HG03103 (cell line): Measurements from ENCODE around the gene SP140L.
"Not testable (repeated sequence)": the region's sequence is repeated elsewhere in the genome, so short reads cannot be mapped to it uniquely, and the experiment has no call there.

Experiments used
- ATAC-seq: cut with Tn5 transposase; IDR thresholded peaks from one replicate; pipeline ENCODE4 v1.9.1; 2021; ENCODE audit warnings: low read depth; ENCODE audit not compliant: unreplicated experiment

The SP140L gene

DNA sequence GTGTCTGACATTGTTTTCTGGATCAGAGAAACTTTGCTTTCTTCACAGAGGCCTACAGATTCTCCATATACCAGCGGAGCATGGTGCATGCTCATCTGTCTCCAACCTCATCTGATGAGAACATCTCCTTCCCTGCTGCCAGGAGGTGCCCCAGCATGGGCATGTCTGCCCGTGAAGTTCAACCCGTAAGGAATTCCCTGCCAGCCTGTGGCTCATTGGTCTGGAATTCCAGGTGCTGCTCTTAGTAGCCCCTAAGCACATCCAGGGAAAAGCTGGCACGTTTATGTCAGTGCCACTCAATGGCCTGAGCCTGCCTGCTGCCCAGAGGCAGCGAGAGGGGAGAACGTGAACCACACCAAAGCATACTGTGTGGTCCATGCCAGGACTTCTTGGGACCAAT, 87.3 kb downstream of the SP140L start:
- no peak for ATAC-seq

DNA sequence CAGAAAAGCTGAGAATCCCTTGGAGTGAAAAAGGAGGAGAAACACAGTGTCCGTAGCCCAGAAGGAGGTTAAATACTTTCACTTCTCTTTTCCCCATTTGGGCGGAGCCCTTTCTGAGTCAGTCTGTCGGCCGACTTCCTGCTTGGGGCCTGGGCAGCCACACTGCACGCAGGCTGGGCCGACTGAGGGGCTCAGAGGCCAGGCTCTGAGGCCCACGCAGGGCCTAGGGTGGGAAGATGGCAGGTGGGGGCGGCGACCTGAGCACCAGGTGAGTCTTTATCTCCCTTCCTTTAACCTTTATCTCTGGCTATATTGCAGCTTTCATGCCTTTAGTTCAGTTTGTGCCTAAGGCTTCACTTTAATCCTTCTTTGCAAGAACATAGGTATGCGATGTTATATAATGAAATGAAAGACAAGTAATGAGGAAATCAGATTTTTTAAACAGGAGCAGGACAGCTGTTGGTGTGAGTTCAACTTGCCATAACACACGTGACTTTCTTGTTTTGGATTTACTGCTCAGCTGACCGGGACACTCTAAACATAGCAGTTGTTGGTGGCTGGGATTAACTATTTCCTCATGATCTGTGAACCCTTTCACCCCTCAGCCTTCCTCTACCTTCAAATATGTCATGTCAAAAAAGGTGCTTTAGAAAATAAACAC, 89.2 kb downstream of the SP140L start, which contains the start of gene SP100:
Gene SP100 (plus strand): TSS at position 141 of the 661 bp plus-strand sequence. CDS start 96 bp downstream, at position 237.
- peak; percentile 72 for ATAC-seq

DNA sequence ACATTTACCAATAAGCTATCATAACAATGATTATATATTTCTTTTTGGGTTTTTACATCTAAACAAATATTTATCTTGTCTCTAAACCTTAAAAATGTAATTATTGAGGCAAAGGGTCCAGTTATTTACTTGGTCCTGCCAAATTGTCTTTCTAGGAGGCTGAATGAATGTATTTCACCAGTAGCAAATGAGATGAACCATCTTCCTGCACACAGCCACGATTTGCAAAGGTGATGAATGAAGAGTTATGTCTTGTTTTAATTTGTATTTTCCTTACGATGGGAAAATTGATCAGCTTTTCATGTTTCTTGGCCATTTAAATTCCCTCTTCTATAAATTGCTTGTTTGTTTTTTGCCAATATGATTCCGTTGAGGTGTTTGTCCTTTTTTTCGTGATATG, 90.4 kb downstream of the SP140L start:
- ATAC-seq, result no peak

DNA sequence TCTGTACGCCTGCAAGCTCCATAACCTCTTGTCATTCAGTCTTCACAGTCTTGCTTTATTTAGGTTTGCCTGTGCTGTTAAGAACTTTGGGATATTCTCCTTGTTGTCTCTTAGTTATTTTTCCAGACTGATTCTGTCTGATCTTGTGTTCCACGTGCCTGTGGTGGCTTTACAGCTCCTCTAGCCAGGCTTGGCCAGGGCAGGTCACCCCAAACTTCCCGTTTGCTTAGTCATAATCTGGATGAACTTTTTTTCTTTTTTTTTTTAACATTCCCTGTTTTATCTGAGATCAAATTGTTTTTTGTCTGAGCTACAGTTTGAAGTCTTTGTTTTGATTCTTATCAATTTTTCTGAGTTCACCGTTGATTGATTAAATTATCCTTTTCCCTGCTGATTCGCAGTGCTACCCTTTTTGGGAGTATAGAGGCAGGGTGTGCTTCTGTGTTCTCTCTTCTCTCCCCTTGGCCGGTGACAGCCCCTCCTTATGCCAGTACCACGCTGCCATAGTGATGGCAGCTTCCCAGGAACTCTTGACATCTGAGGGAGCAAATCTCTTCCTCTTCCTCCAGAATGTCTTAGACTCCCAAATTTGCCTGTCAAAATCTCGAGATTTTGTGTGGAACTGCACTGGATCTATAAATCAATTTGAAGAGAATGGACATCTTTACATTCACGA, 91.5 kb downstream of the SP140L start:
- no peak for ATAC-seq

DNA sequence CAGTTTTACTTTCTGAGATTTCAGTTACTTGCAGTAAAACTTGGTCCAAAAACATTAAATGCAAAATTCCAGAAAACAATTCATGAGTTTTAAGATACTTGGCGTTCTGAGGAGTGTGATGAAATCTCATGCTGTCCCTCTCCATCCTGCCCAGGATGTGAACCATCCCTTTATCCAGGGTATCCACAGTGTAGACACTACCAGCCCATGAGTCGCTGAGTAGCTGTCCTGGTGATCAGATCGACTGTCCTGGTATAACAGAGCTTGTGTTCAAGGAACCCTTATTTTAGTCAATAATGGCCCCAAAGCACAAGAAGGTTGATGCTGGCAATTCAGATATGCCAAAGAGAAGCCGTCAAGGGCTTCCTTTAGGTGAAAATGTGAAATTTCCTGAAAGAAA, 92.2 kb downstream of the SP140L start:
- no peak for ATAC-seq

DNA sequence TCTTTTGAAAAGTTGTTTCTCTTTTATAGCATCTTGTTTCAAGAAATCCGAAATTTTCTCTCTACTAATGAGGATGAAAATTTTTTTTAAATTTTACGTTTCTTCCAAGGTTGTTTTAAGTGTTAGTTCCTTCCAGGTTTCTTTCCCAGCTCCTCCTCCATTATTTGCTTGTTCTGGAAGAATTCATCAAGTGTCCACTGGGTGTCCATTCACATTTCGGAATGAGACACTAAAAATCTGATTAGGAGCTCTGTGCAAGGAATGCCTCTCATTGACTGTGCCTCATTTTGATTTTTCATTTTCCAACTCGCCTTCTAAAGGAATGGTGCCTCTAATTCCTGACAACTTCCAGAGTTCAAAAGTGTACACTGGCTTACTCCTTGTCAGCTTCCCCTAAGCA, 95.2 kb downstream of the SP140L start:
- ATAC-seq, result no peak

DNA sequence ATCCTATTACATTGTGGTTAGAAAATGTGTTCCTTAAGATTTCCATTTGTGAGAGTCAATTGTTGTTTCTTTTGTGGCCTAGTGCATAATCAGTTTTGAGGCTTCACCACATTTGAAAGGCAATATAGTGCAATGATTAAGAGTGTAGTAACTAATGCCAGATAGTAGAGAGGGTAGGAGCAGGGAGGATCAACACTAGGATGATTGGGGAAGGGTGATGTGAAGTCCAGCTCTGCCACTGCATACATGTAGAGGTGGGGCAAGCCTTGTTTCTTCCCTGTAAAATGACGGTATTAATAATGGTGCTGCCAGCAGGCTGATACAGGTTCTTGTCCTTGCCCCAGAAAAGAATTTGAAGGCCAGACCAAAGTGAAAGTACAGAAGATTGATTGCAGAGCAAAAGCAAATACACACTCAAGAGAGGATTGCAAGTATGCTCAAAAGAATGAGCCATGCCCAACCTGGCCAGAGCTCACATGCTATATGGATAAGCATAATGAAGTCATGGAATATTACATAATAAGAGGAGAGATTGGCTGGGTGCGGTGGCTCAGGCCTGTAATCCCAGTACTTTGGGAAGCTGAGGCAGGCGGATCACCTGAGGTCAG, 97.0 kb downstream of the SP140L start:
- ATAC-seq, result no peak

DNA sequence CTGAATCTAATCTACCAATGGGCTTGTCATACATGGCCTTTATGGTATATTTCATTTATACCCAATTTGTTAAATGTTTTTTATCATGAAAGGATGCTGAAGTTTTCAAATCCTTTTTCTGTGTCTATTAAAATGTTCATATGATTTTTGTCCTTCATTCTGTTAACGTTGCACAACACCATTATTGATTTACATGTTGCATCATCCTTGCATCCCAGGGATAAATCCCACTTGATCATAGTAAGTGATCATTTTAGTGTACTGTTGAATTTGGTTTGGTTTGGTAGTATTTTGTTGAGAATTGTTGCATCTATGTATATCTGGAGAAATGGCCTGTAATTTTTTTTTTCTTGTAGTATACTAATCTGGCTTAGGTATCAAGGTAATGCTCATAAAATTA, 98.4 kb downstream of the SP140L start:
- no peak for ATAC-seq

DNA sequence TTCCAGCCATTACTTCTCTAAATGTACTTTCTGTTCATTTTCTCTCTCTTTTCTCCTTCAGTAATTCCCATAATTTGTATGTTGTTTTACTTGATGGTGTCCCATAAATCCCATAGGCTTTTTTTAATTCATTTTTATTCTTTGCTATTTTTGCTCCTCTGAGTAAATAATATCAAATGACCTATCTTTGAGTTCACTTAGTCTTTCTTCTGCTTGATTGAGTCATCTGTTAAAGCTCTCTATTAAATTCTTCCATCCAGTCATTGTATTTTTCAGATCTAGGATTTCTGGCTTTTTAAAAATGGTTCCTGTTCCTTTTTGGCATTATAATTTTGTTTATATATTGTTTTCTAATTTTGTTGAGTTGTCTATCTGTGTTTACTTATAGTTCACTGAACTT, 102.5 kb downstream of the SP140L start:
- ATAC-seq, result no peak

DNA sequence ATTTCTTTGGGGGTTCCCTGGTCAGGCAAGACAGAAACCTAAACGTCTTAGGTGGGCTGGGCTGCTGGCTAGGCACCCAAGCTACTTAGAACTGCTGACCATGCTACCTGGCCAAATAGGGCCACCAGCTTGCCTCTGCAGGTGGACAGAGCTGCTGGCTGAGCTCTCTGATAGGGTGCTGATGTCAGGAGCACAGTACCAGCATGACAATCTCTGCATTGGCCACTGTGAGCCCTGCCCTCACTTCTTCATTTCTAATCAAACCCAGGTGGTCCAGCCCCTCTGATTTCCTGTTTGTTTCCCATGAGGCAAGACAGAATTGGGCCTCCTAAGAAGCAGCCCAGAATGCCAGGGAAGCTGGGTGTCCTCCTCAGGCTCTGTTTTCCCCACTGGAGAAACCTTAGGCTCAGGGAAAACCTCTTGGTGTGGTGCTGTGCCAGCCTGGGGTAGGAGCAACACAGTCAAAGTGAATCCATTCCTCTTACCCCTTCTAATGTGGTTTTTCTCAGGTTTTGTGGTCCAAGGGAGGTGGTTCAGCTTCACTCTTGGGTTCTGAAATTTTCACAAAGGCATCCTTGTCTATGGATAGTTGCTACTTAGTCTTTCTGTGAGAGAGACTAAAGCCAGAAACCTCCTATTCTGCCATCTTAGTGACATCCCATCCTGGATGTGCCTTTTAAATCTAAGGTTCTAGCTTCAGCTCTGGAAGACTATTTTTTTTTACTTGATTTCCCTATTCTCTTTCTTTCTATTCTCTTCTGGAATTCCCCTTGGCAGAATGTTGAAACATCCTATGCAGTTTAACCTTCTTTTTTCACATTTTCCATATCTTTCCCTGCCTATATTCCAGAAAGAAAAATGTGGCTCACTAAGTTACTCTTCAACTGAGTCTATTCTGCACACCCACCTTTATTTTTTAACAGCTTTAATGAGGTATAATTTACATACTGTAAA, 104.2 kb downstream of the SP140L start:
- ATAC-seq, result no peak

DNA sequence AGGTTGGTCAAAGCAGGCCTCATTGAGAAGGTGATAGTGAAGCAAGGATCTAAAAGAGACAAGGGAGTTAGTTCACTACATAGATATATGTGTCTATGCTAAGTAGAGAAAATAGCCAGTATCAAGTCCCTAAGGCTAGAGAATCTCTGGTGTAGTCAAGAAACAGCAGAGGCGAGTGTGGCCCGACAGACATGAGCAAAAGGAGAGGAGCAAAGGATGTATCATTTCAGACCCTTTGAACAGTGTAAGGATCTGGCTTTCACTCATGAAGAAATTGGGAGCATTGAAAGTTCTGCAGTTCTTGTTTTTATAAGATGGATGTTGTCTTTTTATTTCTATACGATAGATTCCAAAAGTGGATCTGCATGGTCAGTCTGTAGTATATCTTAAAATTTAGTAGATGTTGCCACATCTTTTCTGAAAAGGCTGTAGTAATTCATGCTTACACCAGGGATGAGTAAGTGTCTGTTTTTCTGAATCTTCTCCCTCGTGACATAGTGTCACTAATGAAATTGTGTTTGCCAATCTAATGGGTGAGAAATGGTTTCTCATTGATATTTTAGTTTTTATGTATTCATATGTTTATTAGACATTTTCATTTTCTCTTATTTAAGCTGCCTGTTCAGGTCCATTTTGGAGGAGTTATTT, 107.8 kb downstream of the SP140L start:
- no peak for ATAC-seq

DNA sequence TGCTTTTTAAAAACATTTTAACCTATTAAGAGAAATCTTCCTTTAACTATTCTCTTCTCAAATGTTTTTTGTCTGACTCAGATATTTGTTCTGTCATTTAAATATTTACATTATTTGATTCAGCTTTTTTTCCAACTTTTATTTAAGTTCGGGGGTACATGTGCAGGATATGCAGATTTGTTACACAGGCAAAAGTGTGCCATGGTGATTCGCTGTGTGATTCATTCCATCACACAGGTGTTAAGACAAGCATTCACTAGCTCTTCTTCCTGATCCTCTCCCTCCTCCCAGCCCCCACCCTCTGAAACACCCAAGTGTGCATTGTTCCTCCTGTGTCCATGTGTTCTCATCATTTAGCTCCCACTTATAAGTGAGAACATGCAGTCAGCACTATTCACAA, 108.4 kb downstream of the SP140L start:
- ATAC-seq, result no peak

DNA sequence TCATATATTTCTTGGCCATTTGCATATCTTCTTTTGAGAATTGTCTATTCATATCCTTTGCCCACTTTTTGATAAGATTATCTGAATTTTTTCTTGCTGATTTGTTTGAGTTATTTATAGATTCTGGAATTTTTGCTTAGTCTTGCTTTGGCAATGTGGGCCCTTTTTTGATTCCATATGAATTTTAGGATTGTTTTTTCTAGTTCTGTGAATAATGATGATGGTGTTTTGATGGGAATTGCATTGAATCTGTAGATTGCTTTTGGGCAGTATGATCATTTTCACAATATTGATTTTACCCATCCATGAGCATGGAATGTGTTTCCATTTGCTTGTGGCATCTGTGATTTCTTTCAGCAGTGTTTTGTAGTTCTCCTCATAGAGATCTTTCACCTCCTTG, 112.1 kb downstream of the SP140L start:
- ATAC-seq, result not testable (repeated sequence)

DNA sequence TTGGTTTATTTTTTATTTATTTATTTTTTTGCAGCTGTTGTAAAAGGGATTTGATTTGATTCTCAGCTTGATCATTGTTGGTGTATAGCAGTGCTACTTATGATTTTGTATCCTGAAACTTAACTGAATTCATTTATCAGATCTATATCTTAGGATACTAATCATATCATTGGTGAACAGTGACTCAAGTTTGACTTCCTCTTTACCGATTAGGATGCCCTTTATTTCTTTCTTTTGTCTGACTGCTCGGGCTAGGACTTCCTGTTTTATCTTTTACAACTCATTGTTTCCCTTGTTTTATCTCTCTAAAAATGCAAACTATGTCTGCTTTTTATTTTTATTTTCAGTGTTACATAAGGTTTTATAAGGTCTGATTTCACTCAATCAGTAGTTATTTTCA, 112.6 kb downstream of the SP140L start:
- ATAC-seq, result no peak

DNA sequence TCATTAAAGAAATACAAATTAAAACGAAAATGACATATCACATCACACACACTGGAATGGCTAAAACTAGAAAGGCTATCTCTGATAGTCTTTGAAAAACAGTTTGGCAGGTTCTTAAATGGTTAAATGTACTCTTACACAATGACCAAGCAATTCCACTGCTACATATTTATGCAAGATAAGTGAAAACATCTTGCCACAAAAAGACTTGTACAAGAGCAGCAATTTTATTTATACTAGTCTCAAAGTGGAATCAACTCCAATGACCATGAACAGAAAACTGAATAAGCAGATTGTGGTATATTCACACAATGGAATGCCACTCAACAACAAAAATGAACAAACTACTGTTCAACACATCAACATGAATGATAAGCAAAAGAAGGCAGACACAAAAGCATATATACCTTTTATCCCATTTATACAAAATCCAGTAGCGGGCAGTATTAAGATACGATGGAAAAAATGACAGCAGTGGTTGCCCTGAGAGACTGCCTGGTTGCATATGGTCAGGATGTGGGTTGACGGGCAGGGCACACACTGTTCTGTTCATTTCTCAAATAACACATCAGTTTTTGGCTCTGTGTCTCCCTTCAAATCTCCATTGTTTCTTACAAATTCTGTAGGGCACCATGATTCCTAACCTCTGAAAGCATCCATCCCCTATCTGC, 114.4 kb downstream of the SP140L start:
- no peak for ATAC-seq

DNA sequence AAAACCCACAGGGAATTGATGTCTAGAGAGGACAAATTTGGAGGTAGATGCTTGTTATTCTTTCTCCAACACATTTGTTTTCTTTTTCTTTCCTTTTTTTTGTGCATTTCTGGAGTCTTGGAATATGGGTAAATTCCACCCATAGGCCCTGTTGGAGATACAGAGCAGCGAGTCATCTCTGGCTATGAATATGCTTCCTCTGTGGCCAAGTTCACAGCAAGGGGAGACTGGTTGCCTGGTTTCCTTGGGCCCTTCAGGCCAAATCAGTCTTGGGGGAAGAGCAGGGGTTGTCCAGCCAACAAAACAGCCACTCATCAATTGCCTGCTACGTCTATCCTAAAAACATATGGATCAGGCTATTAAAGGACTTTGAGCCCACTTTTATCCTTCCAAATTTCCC, 116.5 kb downstream of the SP140L start:
- ATAC-seq, result no peak

DNA sequence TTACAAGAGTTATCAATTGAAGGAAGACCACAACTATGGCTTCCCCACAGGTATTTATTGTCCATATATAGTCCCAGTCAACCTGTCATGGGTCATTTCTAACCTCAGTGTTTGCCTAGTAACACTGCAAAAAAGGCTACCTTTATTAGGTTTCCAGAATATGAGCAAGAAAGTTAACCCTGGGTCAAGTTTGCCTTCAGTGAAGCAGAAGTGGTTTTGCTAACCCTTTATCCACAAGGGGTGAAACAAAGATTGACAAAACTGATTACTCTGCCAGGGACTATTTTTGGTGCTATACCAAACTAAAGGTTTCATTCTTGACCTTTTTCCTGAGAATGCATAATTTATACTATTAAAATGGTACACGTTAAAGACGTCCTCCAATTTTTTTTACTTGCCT, 117.8 kb downstream of the SP140L start:
- ATAC-seq, result no peak

DNA sequence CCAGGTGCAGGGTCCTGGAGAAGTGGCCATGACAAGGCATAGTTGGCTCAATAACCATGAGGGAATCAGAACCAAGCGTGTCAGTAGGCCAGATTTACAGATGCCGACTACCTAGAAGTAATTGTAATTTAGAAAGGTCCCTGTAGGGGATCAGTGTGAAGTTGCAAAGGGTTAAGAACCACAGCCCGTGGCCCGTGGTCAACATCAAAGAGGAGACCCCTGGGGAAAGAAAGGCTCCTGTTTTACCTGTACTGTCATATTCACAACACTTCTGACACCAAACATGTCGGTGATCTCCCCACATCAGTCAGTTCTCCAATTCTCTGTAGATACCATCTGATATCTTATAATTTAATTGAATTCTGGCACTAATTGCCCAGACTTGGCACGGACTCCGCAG, 120.0 kb downstream of the SP140L start:
- no peak for ATAC-seq

DNA sequence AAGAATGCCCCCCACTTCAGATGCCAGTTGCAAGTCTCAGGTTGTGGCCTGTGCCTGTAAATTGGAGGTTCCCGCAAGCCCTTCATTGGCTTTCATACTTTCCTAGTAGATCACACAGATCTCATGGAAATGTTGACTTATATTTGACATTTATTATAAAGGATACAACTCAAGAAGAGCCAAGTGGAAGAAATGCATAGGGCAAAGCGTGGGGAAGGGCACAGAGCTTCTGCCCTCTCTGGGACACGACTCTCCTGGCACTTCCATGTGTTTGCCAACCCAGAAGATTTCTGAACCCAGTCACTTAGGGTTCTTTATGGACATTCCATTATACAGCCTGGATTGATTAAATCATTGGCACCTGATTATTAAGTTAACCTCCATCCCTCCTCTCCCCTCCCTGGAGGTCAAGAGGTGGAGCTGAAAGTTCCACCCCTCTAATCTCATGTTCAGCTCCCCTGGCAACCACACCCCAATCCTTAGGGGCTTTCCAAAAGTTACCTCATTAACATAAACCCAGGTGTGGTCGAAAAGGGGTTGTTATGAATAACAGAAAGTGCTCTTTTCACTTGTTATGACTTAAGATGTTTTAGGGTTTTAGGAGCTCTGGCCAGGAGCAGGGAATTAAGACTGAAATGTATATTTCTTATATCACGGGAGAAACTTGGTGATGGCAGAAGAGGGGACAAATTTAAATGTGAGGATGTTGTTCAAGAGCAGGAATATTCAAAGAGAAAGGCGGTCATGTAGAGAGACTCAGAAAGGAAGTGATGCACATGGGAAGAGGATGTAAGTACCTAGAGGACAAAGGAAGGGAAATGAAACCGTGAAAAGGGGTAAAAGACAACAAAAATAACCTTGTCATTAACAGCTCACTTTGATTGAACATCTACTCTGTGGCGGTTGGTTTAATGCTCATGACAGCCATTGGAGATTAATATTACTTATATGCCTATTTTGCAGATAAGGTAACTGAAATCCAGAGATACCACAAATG, 120.8 kb downstream of the SP140L start:
- peak; percentile 73 for ATAC-seq
